Trophoblast cell (in vitro differentiated cells and primary cell): ENCODE measurements around the gene DDTL.

ENCODE experiments used
- DNase-seq, 2 donors: peaks; one replicate each; pipeline ENCODE4 v3.0.0-alpha.2; 2016
- H2AFZ ChIP-seq: 2 replicates; pipeline ENCODE4 v1.6.1; 2013; ENCODE audit warnings: low read length, moderate library complexity, mild to moderate bottlenecking; ENCODE audit not compliant: insufficient read depth, poor library complexity
- H2AK5ac ChIP-seq: 2 replicates; pipeline ENCODE4 v1.6.1; 2013; ENCODE audit warnings: mild to moderate bottlenecking, low read length
- H2BK120ac ChIP-seq: 2 replicates; pipeline ENCODE4 v1.6.1; 2013; ENCODE audit warnings: low read length, mild to moderate bottlenecking, moderate library complexity; ENCODE audit not compliant: insufficient read depth, poor library complexity
- H2BK12ac ChIP-seq: 2 replicates; pipeline ENCODE4 v1.6.1; 2013; ENCODE audit warnings: mild to moderate bottlenecking, low read length, moderate library complexity
- H2BK5ac ChIP-seq: 2 replicates; pipeline ENCODE4 v1.6.1; 2013; ENCODE audit warnings: low read length, low read depth, moderate library complexity, mild to moderate bottlenecking; ENCODE audit not compliant: poor library complexity
- H3K14ac ChIP-seq: 2 replicates; pipeline ENCODE4 v1.6.1; 2013; ENCODE audit warnings: mild to moderate bottlenecking, low read length
- H3K18ac ChIP-seq: 2 replicates; pipeline ENCODE4 v1.6.1; 2013; ENCODE audit warnings: mild to moderate bottlenecking, low read length
- H3K23ac ChIP-seq: 2 replicates; pipeline ENCODE4 v1.6.1; 2013; ENCODE audit warnings: low read length
- H3K27ac ChIP-seq: 2 replicates; pipeline ENCODE4 v1.5.1; 2013; ENCODE audit warnings: low read depth, mild to moderate bottlenecking, inconsistent platforms, low read length, moderate library complexity
- H3K27me3 ChIP-seq: 2 replicates; pipeline ENCODE4 v1.6.1; 2013; ENCODE audit warnings: inconsistent platforms, mild to moderate bottlenecking, low read length, moderate library complexity; ENCODE audit not compliant: insufficient read depth
- H3K36me3 ChIP-seq, 2 experiments: 1 replicate in 1 of 2; 2 replicates in 1 of 2; pipeline ENCODE4 v1.6.1; 2013; ENCODE audit warnings: low read length in 2 of 2, mild to moderate bottlenecking in 2 of 2, moderate library complexity in 1 of 2; ENCODE audit not compliant: insufficient read depth in 2 of 2, control insufficient read depth in 1 of 2
- H3K4ac ChIP-seq: 2 replicates; pipeline ENCODE4 v1.6.1; 2013; ENCODE audit warnings: low read depth, mild to moderate bottlenecking, low read length, moderate library complexity
- H3K4me1 ChIP-seq, 2 experiments: 1 replicate in 1 of 2; 2 replicates in 1 of 2; pipeline ENCODE4 v1.6.1; 2013; ENCODE audit warnings: low read length in 2 of 2, mild to moderate bottlenecking in 2 of 2, moderate library complexity in 1 of 2; ENCODE audit not compliant: insufficient read depth in 2 of 2, control insufficient read depth in 1 of 2
- H3K4me2 ChIP-seq: 2 replicates; pipeline ENCODE4 v1.6.1; 2013; ENCODE audit warnings: inconsistent platforms, mild to moderate bottlenecking, low read length, moderate library complexity
- H3K4me3 ChIP-seq: 2 replicates; pipeline ENCODE4 v1.5.1; 2013; ENCODE audit warnings: mild to moderate bottlenecking, low read depth, low read length, inconsistent platforms
- H3K79me1 ChIP-seq: one replicate; pipeline ENCODE4 v1.6.1; 2013; ENCODE audit warnings: low read length
- H3K79me2 ChIP-seq: 2 replicates; pipeline ENCODE4 v1.6.1; 2013; ENCODE audit warnings: low read length, mild to moderate bottlenecking; ENCODE audit not compliant: control insufficient read depth, insufficient read depth, poor library complexity
- H3K9ac ChIP-seq: 2 replicates; pipeline ENCODE4 v1.6.1; 2013; ENCODE audit warnings: mild to moderate bottlenecking, low read length
- H3K9me3 ChIP-seq: 2 replicates; pipeline ENCODE4 v1.6.1; 2013; ENCODE audit warnings: low read depth, mild to moderate bottlenecking, control low read depth, inconsistent platforms, low read length; ENCODE audit not compliant: insufficient read depth
- H4K12ac ChIP-seq: 2 replicates; pipeline ENCODE4 v1.6.1; 2013; ENCODE audit warnings: low read depth, mild to moderate bottlenecking, low read length, moderate library complexity
- H4K8ac ChIP-seq: 2 replicates; pipeline ENCODE4 v1.6.1; 2013; ENCODE audit warnings: low read depth, mild to moderate bottlenecking, low read length, moderate library complexity
- H4K91ac ChIP-seq: one replicate; pipeline ENCODE4 v1.6.1; 2013; ENCODE audit warnings: low read depth, mild to moderate bottlenecking, low read length, moderate library complexity
- WGBS: extraction: QIAGEN DNeasy Blood & Tissue Kit; methylation state at CpG from one replicate; pipeline ENCODE4 v1.1.7; 2013; ENCODE audit warnings: missing lambda C conversion rate; ENCODE audit not compliant: insufficient read length, insufficient coverage; ENCODE audit errors: extremely low coverage; 5-methylcytosine and 5-hydroxymethylcytosine counted together

DDTL gene

DNA sequence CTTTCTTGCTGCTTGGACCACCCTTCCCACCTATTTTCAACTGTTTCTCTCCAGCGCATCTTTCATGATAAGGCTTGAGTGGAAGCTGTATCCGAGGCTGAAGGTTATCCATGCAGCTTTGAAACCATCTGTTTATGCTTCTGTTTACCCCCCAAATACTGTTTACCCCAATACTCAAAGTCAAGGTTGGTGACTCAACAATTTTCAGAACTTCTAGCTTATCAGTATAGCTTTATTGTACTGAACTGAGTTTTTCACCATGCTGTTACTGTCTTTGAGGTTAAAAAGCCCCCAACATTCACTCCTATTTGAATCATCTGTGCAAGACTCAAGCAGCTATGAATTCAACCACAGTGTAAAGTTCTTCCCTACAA lies 43.3 kb downstream of the DDTL start:
- Histone ChIP-seq H2BK12ac (no peak overlapping the region), H3K4me2 (no peak overlapping the region), H3K4me3 (no peak overlapping the region), H3K14ac (no peak overlapping the region), H2BK5ac (no peak overlapping the region), H3K27ac (no peak overlapping the region), H3K27me3 (no peaks in the 10 kb centered on the region), H2AFZ (no peak overlapping the region), H3K79me2 (peaks cover 5% of the 10 kb centered on the region), H3K23ac (no peak overlapping the region), H2BK120ac (no peak overlapping the region), H4K8ac (no peak overlapping the region), H3K36me3 (no peaks in the 10 kb centered on the region), H3K79me1 (peaks cover 8% of the 10 kb centered on the region), H3K4ac (no peak overlapping the region), H3K9me3 (peaks cover 10% of the 10 kb centered on the region), H3K18ac (no peak overlapping the region), H3K9ac (no peak overlapping the region), H4K91ac (no peak overlapping the region), H4K12ac (no peak overlapping the region), H3K4me1 (peaks cover 0 to 3% of the 10 kb centered on the region in 2 experiments), H2AK5ac (no peak overlapping the region)
- no CpG with 5 or more reads among the region's 2 CpGs for WGBS
- DNase-seq = no peak

DNA sequence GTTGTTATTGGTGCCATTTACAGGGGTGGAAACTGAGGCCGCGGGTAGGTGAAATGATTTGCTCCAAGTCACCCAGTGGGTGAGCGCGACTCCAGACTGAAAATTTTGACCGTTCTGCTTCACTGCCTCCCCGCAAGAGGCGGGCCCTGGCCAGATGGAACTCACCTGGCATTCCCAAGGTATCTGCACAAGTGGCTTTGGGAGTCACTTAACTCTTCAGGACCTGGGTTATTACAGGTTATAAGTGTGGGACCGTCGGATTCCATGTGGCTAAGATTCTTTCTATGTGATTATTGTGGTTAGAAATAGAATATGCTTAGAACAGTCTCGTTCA lies 45.0 kb downstream of the DDTL start:
- Histone ChIP-seq H2AFZ (peak overlapping the region; percentile 96), H3K27ac (peak overlapping the region; percentile 70), H3K27me3 (no peaks in the 10 kb centered on the region), H2AK5ac (peak overlapping the region; percentile 50), H3K9ac (peak overlapping the region; percentile 81), H3K4me1 (peaks cover 0 to 3% of the 10 kb centered on the region in 2 experiments), H3K36me3 (no peaks in the 10 kb centered on the region), H3K4me3 (peak overlapping the region; percentile 82), H3K4me2 (peak overlapping the region; percentile 91), H3K18ac (peak overlapping the region; percentile 90), H3K79me1 (peaks cover 8% of the 10 kb centered on the region), H2BK12ac (peak overlapping the region; percentile 79), H3K79me2 (peaks cover 5% of the 10 kb centered on the region), H3K4ac (peak overlapping the region; percentile 86), H3K9me3 (peaks cover 2% of the 10 kb centered on the region), H4K12ac (peak overlapping the region; percentile 91), H3K14ac (peak overlapping the region; percentile 90), H2BK120ac (peak overlapping the region; percentile 89), H3K23ac (no peak overlapping the region), H4K91ac (peak overlapping the region; percentile 90), H2BK5ac (peak overlapping the region; percentile 91), H4K8ac (peak overlapping the region; percentile 89)
- WGBS = no CpG with 5 or more reads among the region's 10 CpGs
- peak; percentile 41 to 59 for DNase-seq

DNA sequence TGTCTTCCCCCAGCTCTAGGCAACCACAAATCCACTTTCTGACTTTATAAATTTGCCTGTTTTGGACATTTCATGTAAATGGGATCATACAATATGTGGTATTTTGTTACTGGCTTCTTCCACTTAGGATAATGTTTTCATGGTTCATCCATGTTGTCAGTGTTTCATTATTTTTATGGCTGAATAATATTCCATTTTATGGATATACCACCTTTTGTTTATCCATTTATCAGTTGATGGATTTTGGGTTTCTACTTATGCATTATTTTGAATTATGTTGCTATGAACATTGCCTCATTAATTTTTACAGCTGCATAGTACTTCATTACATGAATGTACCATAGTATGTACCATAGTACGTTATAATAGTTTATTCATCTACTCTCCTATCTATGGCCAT lies 49.5 kb downstream of the DDTL start:
- H2BK12ac ChIP-seq = no peak overlapping the region
- no peak overlapping the region for H3K9ac ChIP-seq
- H3K36me3 ChIP-seq = peaks cover 0 to 3% of the 10 kb centered on the region in 2 experiments
- WGBS = no CpG with 5 or more reads among the region's 1 CpG
- no peak overlapping the region for H3K27ac ChIP-seq
- no peak overlapping the region for H2BK120ac ChIP-seq
- no peaks in the 10 kb centered on the region for H3K27me3 ChIP-seq
- no peak overlapping the region for H2AFZ ChIP-seq
- no peak overlapping the region for H3K4me2 ChIP-seq
- peaks cover 5% of the 10 kb centered on the region for H3K79me1 ChIP-seq
- H4K8ac ChIP-seq = no peak overlapping the region
- peaks cover 0 to 3% of the 10 kb centered on the region in 2 experiments for H3K4me1 ChIP-seq
- peaks cover 5% of the 10 kb centered on the region for H3K79me2 ChIP-seq
- no peak overlapping the region for H4K91ac ChIP-seq
- no peak overlapping the region for H2AK5ac ChIP-seq
- no peaks in the 10 kb centered on the region for H3K9me3 ChIP-seq
- no peak overlapping the region for H3K14ac ChIP-seq
- no peak overlapping the region for H3K4me3 ChIP-seq
- no peak overlapping the region for H4K12ac ChIP-seq
- DNase-seq = no peak
- H3K23ac ChIP-seq = no peak overlapping the region
- no peak overlapping the region for H3K18ac ChIP-seq
- no peak overlapping the region for H3K4ac ChIP-seq
- no peak overlapping the region for H2BK5ac ChIP-seq

DNA sequence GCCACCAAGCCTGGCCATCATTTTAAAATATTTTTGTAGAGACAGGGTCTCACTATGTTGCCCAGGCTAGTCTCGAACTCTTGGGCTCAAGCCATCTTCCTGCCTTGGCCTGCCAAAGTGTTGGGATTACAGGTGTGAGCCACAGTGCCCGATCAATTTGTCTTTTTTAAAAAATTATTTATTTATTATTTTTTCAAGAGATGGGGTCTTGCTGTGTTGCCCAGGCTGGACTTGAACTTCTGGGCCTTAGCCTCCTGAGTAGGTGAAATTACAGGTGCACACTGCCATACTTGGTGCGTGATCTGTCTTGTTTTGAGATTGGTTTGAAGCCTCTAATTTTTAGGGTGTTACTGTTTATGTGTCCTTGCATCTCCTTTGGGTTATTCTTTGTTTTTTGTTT lies 54.6 kb downstream of the DDTL start:
- Histone ChIP-seq H3K4me3 (no peak overlapping the region), H3K18ac (no peak overlapping the region), H3K14ac (no peak overlapping the region), H4K8ac (no peak overlapping the region), H3K4ac (no peak overlapping the region), H3K4me1 (no peaks in the 10 kb centered on the region), H3K9me3 (no peaks in the 10 kb centered on the region), H3K79me1 (no peaks in the 10 kb centered on the region), H3K23ac (no peak overlapping the region), H4K12ac (no peak overlapping the region), H3K36me3 (peaks cover 0 to 3% of the 10 kb centered on the region in 2 experiments), H2AFZ (no peak overlapping the region), H3K9ac (no peak overlapping the region), H3K27me3 (no peaks in the 10 kb centered on the region), H4K91ac (no peak overlapping the region), H3K4me2 (no peak overlapping the region), H2BK5ac (no peak overlapping the region), H3K27ac (no peak overlapping the region), H2BK120ac (no peak overlapping the region), H2BK12ac (no peak overlapping the region), H2AK5ac (no peak overlapping the region), H3K79me2 (no peaks in the 10 kb centered on the region)
- WGBS = no CpG with 5 or more reads among the region's 3 CpGs
- no peak for DNase-seq
